HepG2 (cell line): ENCODE measurements around the gene DPEP1. TPM values are rescaled to one million over a fixed set of nuclear protein-coding genes. Genes with fewer than 3 reads are reported as not detected.

Experiments
- ARID2 ChIP-seq: sonication (generic); formaldehyde crosslinking; IDR thresholded peaks from 2 replicates; pipeline ENCODE4 v1.8.1; 2022; ENCODE audit warnings: mild to moderate bottlenecking, missing genetic modification reagents, borderline replicate concordance
- CBX2 ChIP-seq, 2 experiments: fragments of 200-600 bp in 1 of 2; sonication (generic); formaldehyde crosslinking in 1 of 2; IDR thresholded peaks; 2 replicates each; pipeline versions ENCODE4 v1.7.0 to v1.8.1; 2018 to 2022; ENCODE audit warnings: low read depth in 2 of 2, low read length in 1 of 2, mild to moderate bottlenecking in 1 of 2, missing genetic modification reagents in 1 of 2
- CENPT ChIP-seq: sonication (generic); formaldehyde crosslinking; IDR thresholded peaks from 2 replicates; pipeline ENCODE4 v1.8.0; 2022; ENCODE audit warnings: low read depth, mild to moderate bottlenecking, moderate library complexity, missing genetic modification reagents
- ELF3 ChIP-seq: IDR thresholded peaks from 2 replicates; pipeline ENCODE4 v1.6.1; 2016; ENCODE audit warnings: missing genetic modification reagents, missing compliant biosample characterization
- FOXO1 ChIP-seq: sonication (generic); formaldehyde crosslinking; IDR thresholded peaks from 2 replicates; pipeline ENCODE4 v1.4.0; 2020; ENCODE audit warnings: missing genetic modification reagents
- GABPA ChIP-seq, 2 experiments: IDR thresholded peaks; 2 replicates each; pipeline ENCODE4 v1.6.1; 2011 to 2016; ENCODE audit warnings: low read depth in 2 of 2, low read length in 1 of 2, missing biosample characterization in 1 of 2, missing genetic modification characterization in 1 of 2
- HIVEP1 ChIP-seq: sonication (generic); formaldehyde crosslinking; IDR thresholded peaks from 2 replicates; pipeline ENCODE4 v1.4.0; 2020; ENCODE audit warnings: mild to moderate bottlenecking, missing genetic modification reagents
- HNRNPK ChIP-seq: fragments of 200-400 bp; formaldehyde crosslinking; IDR thresholded peaks from 2 replicates; pipeline ENCODE4 v1.6.1; 2018; ENCODE audit warnings: low read length, low read depth, moderate library complexity, mild to moderate bottlenecking; ENCODE audit not compliant: poor library complexity, severe bottlenecking
- HOXA9 ChIP-seq: sonication (generic); formaldehyde crosslinking; IDR thresholded peaks from 2 replicates; pipeline ENCODE4 v1.8.1; 2022; ENCODE audit warnings: missing genetic modification reagents, mild to moderate bottlenecking, moderate library complexity, borderline replicate concordance
- MAFF ChIP-seq: IDR thresholded peaks from 2 replicates; pipeline ENCODE4 v1.6.1; 2011; ENCODE audit warnings: low read depth, low read length, improper control_type of control experiment
- MED1 ChIP-seq: sonication (generic); formaldehyde crosslinking; IDR thresholded peaks from 2 replicates; pipeline ENCODE4 v1.4.0; 2020; ENCODE audit warnings: missing genetic modification reagents
- MTA1 ChIP-seq: sonication (generic); formaldehyde crosslinking; IDR thresholded peaks from 2 replicates; pipeline ENCODE4 v1.4.0; 2020; ENCODE audit warnings: missing genetic modification reagents, mild to moderate bottlenecking, borderline replicate concordance
- NFRKB ChIP-seq: fragments of 450-650 bp; IDR thresholded peaks from 2 replicates; pipeline ENCODE4 v1.6.1; 2017
- ONECUT2 ChIP-seq: sonication (generic); formaldehyde crosslinking; IDR thresholded peaks from 2 replicates; pipeline ENCODE4 v1.4.0; 2020; ENCODE audit warnings: missing genetic modification reagents
- PHF21A ChIP-seq: sonication (generic); formaldehyde crosslinking; IDR thresholded peaks from 2 replicates; pipeline ENCODE4 v1.5.0; 2020; ENCODE audit warnings: mild to moderate bottlenecking, missing genetic modification reagents
- RAD51 ChIP-seq: fragments of 450-650 bp; IDR thresholded peaks from 2 replicates; pipeline ENCODE4 v1.6.1; 2016; ENCODE audit warnings: borderline replicate concordance
- SALL1 ChIP-seq: sonication (generic); formaldehyde crosslinking; IDR thresholded peaks from 2 replicates; pipeline ENCODE4 v1.8.0; 2022; ENCODE audit warnings: mild to moderate bottlenecking, missing genetic modification reagents
- SMC3 ChIP-seq: IDR thresholded peaks from 2 replicates; pipeline ENCODE4 v1.6.1; 2011; ENCODE audit warnings: low read length, improper control_type of control experiment
- TBX2 ChIP-seq: sonication (generic); formaldehyde crosslinking; IDR thresholded peaks from 2 replicates; pipeline ENCODE4 v1.5.0; 2020; ENCODE audit warnings: missing genetic modification reagents, mild to moderate bottlenecking, borderline replicate concordance
- USF2 ChIP-seq, 2 experiments: sonication (generic) in 1 of 2; formaldehyde crosslinking in 1 of 2; IDR thresholded peaks; 2 replicates each; pipeline versions ENCODE4 v1.5.1 to v1.6.1; 2011 to 2020; ENCODE audit warnings: borderline replicate concordance in 1 of 2, low read depth in 1 of 2, low read length in 1 of 2, mild to moderate bottlenecking in 1 of 2, missing genetic modification reagents in 1 of 2, moderate library complexity in 1 of 2
- ZFAT ChIP-seq: sonication (generic); formaldehyde crosslinking; conservative IDR thresholded peaks from 2 replicates; pipeline ENCODE4 v1.8.1; 2023; ENCODE audit warnings: missing genetic modification reagents, inconsistent platforms
- ZFP41 ChIP-seq: sonication (generic); formaldehyde crosslinking; IDR thresholded peaks from 2 replicates; pipeline ENCODE4 v1.4.0; 2020; ENCODE audit warnings: mild to moderate bottlenecking, missing genetic modification reagents, borderline replicate concordance
- ZNF572 ChIP-seq: sonication (generic); formaldehyde crosslinking; IDR thresholded peaks from 2 replicates; pipeline ENCODE4 v1.5.1; 2020; ENCODE audit warnings: mild to moderate bottlenecking, missing genetic modification reagents
- polyA plus RNA-seq, 8 experiments: library from polyadenylated mRNA; depleted of rRNA in 3 of 8; stranded (reverse) in 7 of 8; unstranded in 1 of 8; fragments of >200 nt; fragmentation: Illumina TruSeq in 4 of 8; extraction: Trizol in 4 of 8; gene quantifications; 2 replicates each; pipeline versions ENCODE4 v1.2.1 to v1.2.3, GENCODE V29; 2011 to 2016; ENCODE audit warnings: low read depth in 4 of 8, missing spikeins in 1 of 8, mixed read lengths in 1 of 8; ENCODE audit not compliant: insufficient read depth in 1 of 8
- total RNA-seq, 5 experiments: library from RNA; depleted of rRNA; stranded (reverse); fragments of >200 nt; fragmentation: Illumina TruSeq; extraction: Trizol; gene quantifications; 2 replicates each; pipeline ENCODE4 v1.2.3, GENCODE V29; 2016; ENCODE audit warnings: low read depth in 1 of 5
- TF ChIP-seq, protein P1 (sequence below): sonication (generic); formaldehyde crosslinking; IDR thresholded peaks from 2 replicates; pipeline ENCODE4 v1.4.0; 2020; ENCODE audit warnings: missing genetic modification reagents

Gene DPEP1
- total and polyA plus RNA-seq, 2 of the 13 experiments (the other 11 are each of a cell fraction or from before 2014, with no cell fraction given) = 37.6 to 52.2 TPM

DNA sequence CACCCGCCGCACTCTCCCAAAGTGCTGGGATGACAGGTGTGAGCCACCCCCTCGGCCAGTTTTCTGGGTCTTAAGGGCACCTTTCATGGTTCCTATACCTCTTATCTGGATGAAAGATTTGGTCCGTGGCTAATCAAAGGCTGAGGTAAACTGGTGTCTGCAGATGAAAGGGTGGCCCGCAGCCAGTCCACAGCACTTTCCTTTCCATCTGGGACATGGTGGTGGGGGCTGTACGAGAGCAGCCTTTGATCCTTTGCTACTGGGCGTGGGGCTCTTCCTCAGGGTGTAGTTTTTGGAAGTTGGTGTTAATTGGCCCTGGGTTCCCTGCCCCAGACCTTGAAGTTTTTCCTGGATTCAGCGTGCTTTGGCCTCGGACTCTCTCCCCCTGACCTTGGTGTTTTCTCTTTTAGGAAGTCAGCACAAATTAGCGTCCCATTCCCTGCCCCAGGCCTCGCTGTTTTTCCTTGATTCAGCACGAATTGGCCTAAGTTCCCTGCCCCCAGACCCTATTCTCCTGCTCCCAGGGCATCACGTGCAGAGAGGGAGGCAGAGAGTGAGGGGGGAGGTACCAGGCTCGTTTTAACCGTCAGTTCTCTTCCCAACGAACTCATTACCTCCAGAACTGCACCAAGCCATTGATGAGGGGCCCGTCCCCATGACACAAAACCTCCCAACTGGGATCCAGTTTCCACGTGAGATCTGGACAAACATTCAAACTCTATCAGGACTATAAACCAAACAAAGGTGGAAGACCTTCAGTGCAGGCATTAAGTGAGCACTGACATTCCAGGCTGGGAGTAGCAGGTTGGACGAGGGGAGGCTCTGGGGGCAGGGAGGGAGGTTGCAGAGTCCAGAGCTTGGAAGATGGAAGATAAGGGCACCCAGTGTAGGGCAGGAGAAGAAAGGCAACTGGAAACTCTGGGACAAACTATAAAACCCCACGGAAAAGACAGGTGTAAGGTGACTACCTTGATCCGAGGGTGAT lies 11.6 kb downstream of the DPEP1 start (continued):
- TF ChIP-seq CBX2 (IDR thresholded peaks at IDR 0.05; ENCODE audit: low read depth, low read length) = no peak
- TF ChIP-seq CBX2 (CRISPR knock-in tag; IDR thresholded peaks at IDR 0.05; ENCODE audit: low read depth) = no peak
- TF ChIP-seq USF2 (IDR thresholded peaks at IDR 0.05; ENCODE audit: low read depth, low read length) = no peak
- TF ChIP-seq USF2 (CRISPR knock-in tag; IDR thresholded peaks at IDR 0.05; ENCODE audit: borderline replicate concordance) = no peak
- 0 out of 2 replicates have a peak, but pooled peaks have one; percentile 7 for TF ChIP-seq MAFF
- no peak for TF ChIP-seq SMC3
- TF ChIP-seq, protein P1, sequence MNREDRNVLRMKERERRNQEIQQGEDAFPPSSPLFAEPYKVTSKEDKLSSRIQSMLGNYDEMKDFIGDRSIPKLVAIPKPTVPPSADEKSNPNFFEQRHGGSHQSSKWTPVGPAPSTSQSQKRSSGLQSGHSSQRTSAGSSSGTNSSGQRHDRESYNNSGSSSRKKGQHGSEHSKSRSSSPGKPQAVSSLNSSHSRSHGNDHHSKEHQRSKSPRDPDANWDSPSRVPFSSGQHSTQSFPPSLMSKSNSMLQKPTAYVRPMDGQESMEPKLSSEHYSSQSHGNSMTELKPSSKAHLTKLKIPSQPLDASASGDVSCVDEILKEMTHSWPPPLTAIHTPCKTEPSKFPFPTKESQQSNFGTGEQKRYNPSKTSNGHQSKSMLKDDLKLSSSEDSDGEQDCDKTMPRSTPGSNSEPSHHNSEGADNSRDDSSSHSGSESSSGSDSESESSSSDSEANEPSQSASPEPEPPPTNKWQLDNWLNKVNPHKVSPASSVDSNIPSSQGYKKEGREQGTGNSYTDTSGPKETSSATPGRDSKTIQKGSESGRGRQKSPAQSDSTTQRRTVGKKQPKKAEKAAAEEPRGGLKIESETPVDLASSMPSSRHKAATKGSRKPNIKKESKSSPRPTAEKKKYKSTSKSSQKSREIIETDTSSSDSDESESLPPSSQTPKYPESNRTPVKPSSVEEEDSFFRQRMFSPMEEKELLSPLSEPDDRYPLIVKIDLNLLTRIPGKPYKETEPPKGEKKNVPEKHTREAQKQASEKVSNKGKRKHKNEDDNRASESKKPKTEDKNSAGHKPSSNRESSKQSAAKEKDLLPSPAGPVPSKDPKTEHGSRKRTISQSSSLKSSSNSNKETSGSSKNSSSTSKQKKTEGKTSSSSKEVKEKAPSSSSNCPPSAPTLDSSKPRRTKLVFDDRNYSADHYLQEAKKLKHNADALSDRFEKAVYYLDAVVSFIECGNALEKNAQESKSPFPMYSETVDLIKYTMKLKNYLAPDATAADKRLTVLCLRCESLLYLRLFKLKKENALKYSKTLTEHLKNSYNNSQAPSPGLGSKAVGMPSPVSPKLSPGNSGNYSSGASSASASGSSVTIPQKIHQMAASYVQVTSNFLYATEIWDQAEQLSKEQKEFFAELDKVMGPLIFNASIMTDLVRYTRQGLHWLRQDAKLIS (CRISPR knock-in tag) = no peak
- no peak for TF ChIP-seq NFRKB
- TF ChIP-seq ARID2 (CRISPR knock-in tag) = no peak
- TF ChIP-seq ZNF572 = no peak
- TF ChIP-seq MTA1 (CRISPR knock-in tag) = no peak; the same call in 1 of the 2 replicates
- TF ChIP-seq HOXA9 (CRISPR knock-in tag) = no peak
- no peak for TF ChIP-seq ONECUT2 (CRISPR knock-in tag)
- TF ChIP-seq ELF3 (CRISPR knock-in tag) = no peak
- TF ChIP-seq TBX2 (CRISPR knock-in tag) = peak; percentile 86
- TF ChIP-seq FOXO1 (CRISPR knock-in tag) = no peak
- no peak for TF ChIP-seq GABPA (IDR thresholded peaks at IDR 0.05; ENCODE audit: low read depth, low read length)
- no peak for TF ChIP-seq GABPA (CRISPR knock-in tag; IDR thresholded peaks at IDR 0.05; ENCODE audit: low read depth)
- TF ChIP-seq MED1 (CRISPR knock-in tag) = peak; percentile 54; the same call in 1 of the 2 replicates
- TF ChIP-seq ZFP41 (CRISPR knock-in tag) = no peak
- TF ChIP-seq SALL1 = no peak
- TF ChIP-seq RAD51 = no peak
- 0 out of 2 replicates have a peak, but pooled peaks have one; percentile 30 for TF ChIP-seq PHF21A
- TF ChIP-seq ZFAT (CRISPR knock-in tag) = no peak
- TF ChIP-seq HIVEP1 (CRISPR knock-in tag) = no peak
- no peak for TF ChIP-seq HNRNPK
- no peak for TF ChIP-seq CENPT (CRISPR knock-in tag)
